ENCODE data around the gene ZFR. TPM values are rescaled to one million over a fixed set of nuclear protein-coding genes. Genes with fewer than 3 reads are reported as not detected.

Gene ZFR
- total RNA-seq, 2 experiments from 2014 or later = 48.1 to 48.7 TPM

GRCh38 chr5:32355686-32356085 lies 88.9 kb downstream of the ZFR start:
- Mint-ChIP-seq H3K27me3 (no peaks in the 10 kb centered on the region), H3K9me3 (no peaks in the 10 kb centered on the region), H3K4me3 (no peak overlapping the region), H3K4me1 (no peaks in the 10 kb centered on the region), H3K27ac (no peak overlapping the region), H3K36me3 (peaks cover 28% of the 10 kb centered on the region)
- no peak for DNase-seq
- no peak for ATAC-seq (ENCODE audit: low read depth)
- POLR2A ChIA-PET = no interaction called here

GRCh38 chr5:32353420-32353819 lies 91.1 kb downstream of the ZFR start:
- POLR2A ChIA-PET = no interaction called here
- H3K27ac Mint-ChIP-seq = no peak overlapping the region
- no peak overlapping the region for H3K4me3 Mint-ChIP-seq
- no peak for ATAC-seq (ENCODE audit: low read depth)
- no peak for DNase-seq
- peaks cover 26% of the 10 kb centered on the region for H3K36me3 Mint-ChIP-seq
- H3K27me3 Mint-ChIP-seq = no peaks in the 10 kb centered on the region
- H3K9me3 Mint-ChIP-seq = peaks cover 5% of the 10 kb centered on the region
- no peaks in the 10 kb centered on the region for H3K4me1 Mint-ChIP-seq

- Mint-ChIP-seq H3K36me3 (peaks cover 25% of the 10 kb centered on the region), H3K9me3 (peaks cover 8% of the 10 kb centered on the region), H3K4me3 (no peak overlapping the region), H3K27ac (no peak overlapping the region), H3K27me3 (no peaks in the 10 kb centered on the region), H3K4me1 (no peaks in the 10 kb centered on the region)
- DNase-seq (no peak), ATAC-seq (ENCODE audit: low read depth) (no peak)
- POLR2A ChIA-PET = no interaction called here
These were observed 91.9 kb downstream of the ZFR start for GRCh38 chr5:32352685-32353084.

GRCh38 chr5:32346869-32347268 lies 97.7 kb downstream of the ZFR start:
- POLR2A ChIA-PET = no interaction called here
- no peak for ATAC-seq (ENCODE audit: low read depth)
- H3K36me3 Mint-ChIP-seq = peaks cover 8% of the 10 kb centered on the region
- H3K4me3 Mint-ChIP-seq = no peak overlapping the region
- no peak for DNase-seq
- no peaks in the 10 kb centered on the region for H3K4me1 Mint-ChIP-seq
- H3K9me3 Mint-ChIP-seq = peaks cover 16% of the 10 kb centered on the region
- H3K27ac Mint-ChIP-seq = no peak overlapping the region
- H3K27me3 Mint-ChIP-seq = no peaks in the 10 kb centered on the region

- ATAC-seq (ENCODE audit: low read depth) = no peak
- Mint-ChIP-seq H3K9me3 (peaks cover 16% of the 10 kb centered on the region), H3K27ac (no peak overlapping the region), H3K36me3 (peaks cover 3% of the 10 kb centered on the region), H3K4me3 (no peak overlapping the region), H3K4me1 (no peaks in the 10 kb centered on the region), H3K27me3 (no peaks in the 10 kb centered on the region)
- POLR2A ChIA-PET = no interaction called here
- no peak for DNase-seq
These were observed 101.4 kb downstream of the ZFR start for GRCh38 chr5:32343058-32343672.

GRCh38 chr5:32342656-32343055 lies 101.9 kb downstream of the ZFR start:
- Mint-ChIP-seq H3K9me3 (peaks cover 15% of the 10 kb centered on the region), H3K27me3 (no peaks in the 10 kb centered on the region), H3K4me3 (no peak overlapping the region), H3K4me1 (no peaks in the 10 kb centered on the region), H3K27ac (no peak overlapping the region), H3K36me3 (peaks cover 3% of the 10 kb centered on the region)
- ATAC-seq (ENCODE audit: low read depth) = no peak
- POLR2A ChIA-PET = interaction anchor here (0.6 kb wide), 1 partner anchor 70 kb away, joined by 4 read pairs; no protein-coding TSS in a partner anchor
- no peak for DNase-seq

- no peak for DNase-seq
- Mint-ChIP-seq H3K4me3 (no peak overlapping the region), H3K27me3 (peaks cover 2% of the 10 kb centered on the region), H3K4me1 (no peaks in the 10 kb centered on the region), H3K9me3 (peaks cover 6% of the 10 kb centered on the region), H3K27ac (no peak overlapping the region), H3K36me3 (peaks cover 3% of the 10 kb centered on the region)
- no peak for ATAC-seq (ENCODE audit: low read depth)
- POLR2A ChIA-PET = interaction anchor here (0.7 kb wide), 1 partner anchor 192 kb away, joined by 4 read pairs; no protein-coding TSS in a partner anchor
These were observed 104.7 kb downstream of the ZFR start for GRCh38 chr5:32339878-32340277.

GRCh38 chr5:32339198-32339597 lies 105.3 kb downstream of the ZFR start:
- DNase-seq (no peak), ATAC-seq (ENCODE audit: low read depth) (no peak)
- POLR2A ChIA-PET = interaction anchor here (0.7 kb wide), 1 partner anchor 191 kb away, joined by 4 read pairs; no protein-coding TSS in a partner anchor
- no peak overlapping the region for H3K27ac Mint-ChIP-seq
- H3K4me3 Mint-ChIP-seq = no peak overlapping the region
- peaks cover 3% of the 10 kb centered on the region for H3K36me3 Mint-ChIP-seq
- no peaks in the 10 kb centered on the region for H3K4me1 Mint-ChIP-seq
- H3K27me3 Mint-ChIP-seq = peaks cover 2% of the 10 kb centered on the region
- peaks cover 6% of the 10 kb centered on the region for H3K9me3 Mint-ChIP-seq

- DNase-seq (no peak), ATAC-seq (ENCODE audit: low read depth) (no peak)
- no peaks in the 10 kb centered on the region for H3K36me3 Mint-ChIP-seq
- H3K4me3 Mint-ChIP-seq = no peak overlapping the region
- no peak overlapping the region for H3K27ac Mint-ChIP-seq
- no peaks in the 10 kb centered on the region for H3K9me3 Mint-ChIP-seq
- peaks cover 2% of the 10 kb centered on the region for H3K27me3 Mint-ChIP-seq
- POLR2A ChIA-PET = no interaction called here
- H3K4me1 Mint-ChIP-seq = peaks cover 2% of the 10 kb centered on the region
These were observed 111.6 kb downstream of the ZFR start for GRCh38 chr5:32332966-32333365.

GRCh38 chr5:32332361-32332760 lies 112.2 kb downstream of the ZFR start:
- ATAC-seq (ENCODE audit: low read depth) = no peak
- no peaks in the 10 kb centered on the region for H3K9me3 Mint-ChIP-seq
- H3K4me3 Mint-ChIP-seq = no peak overlapping the region
- H3K36me3 Mint-ChIP-seq = no peaks in the 10 kb centered on the region
- DNase-seq = no peak
- H3K4me1 Mint-ChIP-seq = peaks cover 2% of the 10 kb centered on the region
- peaks cover 2% of the 10 kb centered on the region for H3K27me3 Mint-ChIP-seq
- POLR2A ChIA-PET = no interaction called here
- no peak overlapping the region for H3K27ac Mint-ChIP-seq

GRCh38 chr5:32331935-32332274 lies 112.6 kb downstream of the ZFR start:
- H3K4me1 Mint-ChIP-seq = peaks cover 2% of the 10 kb centered on the region
- H3K27me3 Mint-ChIP-seq = peaks cover 2% of the 10 kb centered on the region
- H3K27ac Mint-ChIP-seq = no peak overlapping the region
- no peaks in the 10 kb centered on the region for H3K9me3 Mint-ChIP-seq
- no peaks in the 10 kb centered on the region for H3K36me3 Mint-ChIP-seq
- ATAC-seq (ENCODE audit: low read depth) (no peak), DNase-seq (no peak)
- H3K4me3 Mint-ChIP-seq = no peak overlapping the region
- POLR2A ChIA-PET = interaction anchor here (1.7 kb wide), 1 partner anchor 100 kb away, joined by 5 read pairs; no protein-coding TSS in a partner anchor

- Mint-ChIP-seq H3K27ac (no peak overlapping the region), H3K4me3 (no peak overlapping the region), H3K9me3 (no peaks in the 10 kb centered on the region), H3K27me3 (peaks cover under 1% of the 10 kb centered on the region), H3K4me1 (peaks cover 2% of the 10 kb centered on the region), H3K36me3 (no peaks in the 10 kb centered on the region)
- ATAC-seq (ENCODE audit: low read depth) = no peak
- DNase-seq = no peak
- POLR2A ChIA-PET = interaction anchor here (1.7 kb wide), 1 partner anchor 99 kb away, joined by 5 read pairs; no protein-coding TSS in a partner anchor
These were observed 113.2 kb downstream of the ZFR start for GRCh38 chr5:32331217-32331934.

GRCh38 chr5:32330126-32330971 lies 114.2 kb downstream of the ZFR start:
- Mint-ChIP-seq H3K4me1 (peaks cover 2% of the 10 kb centered on the region), H3K27me3 (no peaks in the 10 kb centered on the region), H3K36me3 (no peaks in the 10 kb centered on the region), H3K27ac (no peak overlapping the region), H3K9me3 (no peaks in the 10 kb centered on the region), H3K4me3 (no peak overlapping the region)
- POLR2A ChIA-PET = interaction anchor here (0.6 to 1.7 kb wide), 2 partner anchors 98 to 1286 kb away, joined by 4 to 5 read pairs; no protein-coding TSS in a partner anchor
- ATAC-seq (ENCODE audit: low read depth) (no peak), DNase-seq (no peak)
